Calu3 (cell line): ENCODE measurements around the gene GOLGA7B. TPM values are rescaled to one million over a fixed set of nuclear protein-coding genes. Genes with fewer than 3 reads are reported as not detected.

Source experiments
- BruUV-seq: library from RNA; stranded (reverse); fragments of 400-500 nt; replicated peaks from 2 replicates; lab custom pipeline; 2021; lab: Mats Ljungman, UMichigan
- CTCF ChIA-PET: fragments of 300-600 bp; sonication (Branson Sonifier 250); formaldehyde crosslinking; loops from one replicate; lab custom pipeline; 2022; ENCODE audit warnings: antibody characterized with exemption; lab: Charles Lee
- DNase-seq: peaks from one replicate; pipeline ENCODE4 v3.0.0; 2022
- H3K27ac Mint-ChIP-seq: one replicate; pipeline ENCODE4 v1.8.0; 2022; ENCODE audit warnings: mixed read lengths; ENCODE audit not compliant: unreplicated experiment
- H3K27me3 Mint-ChIP-seq: one replicate; pipeline ENCODE4 v1.8.0; 2022; ENCODE audit warnings: mixed read lengths; ENCODE audit not compliant: unreplicated experiment
- H3K36me3 Mint-ChIP-seq: one replicate; pipeline ENCODE4 v1.8.0; 2022; ENCODE audit warnings: mild to moderate bottlenecking, moderate library complexity, mixed read lengths; ENCODE audit not compliant: insufficient read depth, unreplicated experiment
- H3K4me1 Mint-ChIP-seq: one replicate; pipeline ENCODE4 v1.8.0; 2022; ENCODE audit warnings: mild to moderate bottlenecking, low read depth, mixed read lengths; ENCODE audit not compliant: unreplicated experiment
- H3K4me3 Mint-ChIP-seq: one replicate; pipeline ENCODE4 v1.8.0; 2022; ENCODE audit warnings: mild to moderate bottlenecking, low read depth, moderate library complexity, mixed read lengths; ENCODE audit not compliant: unreplicated experiment
- H3K9me3 Mint-ChIP-seq: one replicate; pipeline ENCODE4 v1.8.0; 2022; ENCODE audit warnings: low read depth, mixed read lengths; ENCODE audit not compliant: unreplicated experiment
- CTCF ChIP-seq: fragments of 200-600 bp; IDR thresholded peaks from one replicate; pipeline ENCODE4 v1.8.0; 2022; ENCODE audit warnings: antibody characterized with exemption; ENCODE audit not compliant: unreplicated experiment
- intact Hi-C: fragments of 100-400 bp; cut with micrococcal nuclease; formaldehyde crosslinking; loops from one replicate; pipeline ENCODE4 v1.10.0; 2022; ENCODE audit not compliant: unreplicated experiment
- total RNA-seq: library from RNA; stranded (reverse); gene quantifications from 2 replicates; pipeline ENCODE4 v1.2.3, GENCODE V29; 2022

The GOLGA7B gene
- total RNA-seq, 1 experiment from 2014 or later: 1.0 TPM

DNA sequence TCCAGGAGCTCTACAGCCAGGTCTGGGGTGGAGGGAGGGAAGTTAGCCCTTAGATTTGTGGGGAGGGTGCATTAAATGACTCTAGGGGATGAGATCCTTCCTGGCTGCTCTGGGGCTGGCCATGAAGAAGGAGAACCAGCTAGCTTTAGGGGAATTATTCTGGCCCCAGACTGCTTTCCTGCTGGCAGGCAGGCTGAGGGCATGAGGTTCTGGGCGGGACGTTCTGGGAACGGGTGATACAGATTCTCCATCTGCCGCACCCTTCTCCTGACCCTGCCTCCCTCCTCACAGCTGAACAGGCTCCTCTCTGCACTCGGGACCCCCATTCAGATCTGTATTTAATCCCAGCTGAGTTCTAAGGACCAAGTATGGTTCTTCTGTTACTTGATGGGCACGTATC, 23.9 kb downstream of the GOLGA7B start:
- Mint-ChIP-seq H3K27me3 (no peaks in the 10 kb centered on the region), H3K9me3 (no peaks in the 10 kb centered on the region), H3K27ac (no peak overlapping the region), H3K36me3 (no peaks in the 10 kb centered on the region), H3K4me3 (no peak overlapping the region), H3K4me1 (no peaks in the 10 kb centered on the region)
- TF ChIP-seq CTCF: no peak
- intact Hi-C loops: no loop called here
- DNase-seq: no peak
- BruUV-seq: no TSS peak
- CTCF ChIA-PET: no interaction called here

DNA sequence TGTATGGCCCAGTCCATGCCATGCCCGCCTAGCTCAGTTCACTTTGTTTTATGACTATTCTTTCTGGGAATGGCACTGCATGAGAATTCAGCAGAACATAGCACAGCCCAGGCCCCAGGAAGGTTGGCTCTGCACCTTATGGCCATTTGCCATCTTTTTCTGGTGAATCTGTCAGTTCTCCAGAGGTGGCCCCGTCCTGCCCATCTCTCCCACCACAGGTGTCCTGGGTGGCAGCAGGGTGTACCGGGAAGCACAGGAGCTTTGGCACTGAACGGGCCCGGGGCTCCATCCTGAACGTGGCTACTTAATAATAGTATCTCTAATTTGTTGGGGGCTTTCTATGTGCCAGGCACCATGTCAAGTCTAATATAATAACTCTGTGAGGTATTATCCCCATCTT, 24.7 kb downstream of the GOLGA7B start:
- CTCF ChIA-PET: no interaction called here
- DNase-seq: no peak
- no peak for TF ChIP-seq CTCF
- Mint-ChIP-seq H3K9me3 (no peaks in the 10 kb centered on the region), H3K27ac (no peak overlapping the region), H3K36me3 (no peaks in the 10 kb centered on the region), H3K27me3 (no peaks in the 10 kb centered on the region), H3K4me3 (no peak overlapping the region), H3K4me1 (no peaks in the 10 kb centered on the region)
- BruUV-seq: no TSS peak
- intact Hi-C loops: no loop called here

DNA sequence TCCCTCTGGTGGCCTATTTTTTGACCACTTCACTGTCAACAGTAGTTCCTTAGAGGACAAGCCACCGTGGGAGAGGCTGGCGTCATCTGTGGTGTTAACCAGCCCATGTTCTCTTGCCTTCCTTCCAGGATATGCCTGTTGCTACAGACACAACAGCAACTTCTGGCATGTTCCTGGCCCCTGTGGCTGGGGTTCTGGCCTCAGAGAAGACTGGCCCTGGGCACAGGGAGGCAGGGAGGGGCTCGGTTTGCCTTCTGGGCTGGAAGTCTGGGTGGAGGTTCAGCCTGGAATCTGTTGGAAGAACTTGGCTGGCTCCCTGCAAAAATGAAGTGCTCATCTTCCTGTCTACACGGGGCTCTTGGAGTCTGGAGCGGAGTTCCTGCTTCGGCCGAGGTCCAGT, 25.7 kb downstream of the GOLGA7B start:
- no peak for TF ChIP-seq CTCF
- Mint-ChIP-seq H3K9me3 (no peaks in the 10 kb centered on the region), H3K4me1 (peaks cover under 1% of the 10 kb centered on the region), H3K27me3 (no peaks in the 10 kb centered on the region), H3K27ac (no peak overlapping the region), H3K4me3 (no peak overlapping the region), H3K36me3 (no peaks in the 10 kb centered on the region)
- DNase-seq: no peak
- BruUV-seq: no TSS peak
- CTCF ChIA-PET: interaction anchor here (1.0 kb wide), 1 partner anchor 166 kb away, joined by 3 read pairs; no protein-coding TSS in a partner anchor
- intact Hi-C loops: no loop called here

DNA sequence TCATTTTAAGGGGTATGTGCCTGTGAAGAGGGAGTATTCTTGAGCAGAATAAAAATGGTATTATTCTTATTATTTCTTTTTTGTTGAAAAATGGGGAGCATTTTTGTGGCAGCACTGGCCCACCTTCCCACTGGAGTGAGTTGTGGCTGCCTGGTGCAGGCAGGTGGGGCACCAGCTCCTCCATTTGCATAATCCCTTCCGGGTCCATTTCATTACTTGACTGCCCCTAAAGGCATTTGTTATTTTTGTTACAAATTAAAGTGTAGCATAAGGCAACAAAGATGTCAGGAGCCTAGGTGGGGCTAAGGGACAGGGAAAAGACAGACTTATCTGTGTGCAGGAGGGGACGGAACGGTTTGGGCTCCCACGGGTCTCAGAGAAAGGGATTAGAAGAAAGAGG, 26.8 kb downstream of the GOLGA7B start:
- peaks cover 10% of the 10 kb centered on the region for H3K4me1 Mint-ChIP-seq
- BruUV-seq: no TSS peak
- no peaks in the 10 kb centered on the region for H3K27me3 Mint-ChIP-seq
- DNase-seq: no peak
- CTCF ChIA-PET: interaction anchor here (0.7 to 1.0 kb wide), 2 partner anchors 8 to 165 kb away, joined by 3 to 5 read pairs; no protein-coding TSS in a partner anchor
- H3K9me3 Mint-ChIP-seq: no peaks in the 10 kb centered on the region
- H3K4me3 Mint-ChIP-seq: no peak overlapping the region
- H3K27ac Mint-ChIP-seq: no peak overlapping the region
- intact Hi-C loops: no loop called here
- H3K36me3 Mint-ChIP-seq: no peaks in the 10 kb centered on the region
- no peak for TF ChIP-seq CTCF
